Liver (tissue), 9 donors: ENCODE data around the gene TUBGCP6. TPM values are rescaled to one million over a fixed set of nuclear protein-coding genes. Genes with fewer than 3 reads are reported as not detected.

Source experiments
- DNase-seq: peaks from one replicate; pipeline ENCODE4 v3.0.0-alpha.2; 2017; ENCODE audit warnings: low spot score
- H3K27ac ChIP-seq, 2 donors: one replicate each; pipeline ENCODE4 v1.7.0; 2013; ENCODE audit warnings: inconsistent platforms in 2 of 2, low read length in 2 of 2, control low read depth in 1 of 2, low read depth in 1 of 2, mild to moderate bottlenecking in 1 of 2
- H3K27me3 ChIP-seq, 4 donors: one replicate each; pipeline versions ENCODE4 v1.6.1 to v1.7.0; 2013; ENCODE audit warnings: low read length in 3 of 4, inconsistent platforms in 1 of 4, mild to moderate bottlenecking in 1 of 4, moderate library complexity in 1 of 4; ENCODE audit not compliant: control insufficient read depth in 4 of 4, insufficient read depth in 4 of 4
- H3K36me3 ChIP-seq, 4 donors: one replicate each; pipeline versions ENCODE4 v1.6.1 to v1.7.0; 2013; ENCODE audit warnings: low read length in 3 of 4, mild to moderate bottlenecking in 3 of 4, low read depth in 1 of 4, moderate library complexity in 1 of 4; ENCODE audit not compliant: control insufficient read depth in 4 of 4, insufficient read depth in 3 of 4
- H3K4me1 ChIP-seq, 4 donors: one replicate each; pipeline versions ENCODE4 v1.6.1 to v1.7.0; 2013; ENCODE audit warnings: low read length in 3 of 4, mild to moderate bottlenecking in 3 of 4, moderate library complexity in 1 of 4; ENCODE audit not compliant: control insufficient read depth in 4 of 4, insufficient read depth in 4 of 4
- H3K4me3 ChIP-seq, 3 donors: one replicate each; pipeline versions ENCODE4 v1.6.1 to v1.7.0; 2013; ENCODE audit warnings: low read length in 3 of 3, control low read depth in 1 of 3, low read depth in 1 of 3, mild to moderate bottlenecking in 1 of 3
- H3K9ac ChIP-seq, 2 donors: one replicate each; pipeline ENCODE4 v1.7.0; 2013; ENCODE audit warnings: low read length in 2 of 2, mild to moderate bottlenecking in 2 of 2, moderate library complexity in 2 of 2, control low read depth in 1 of 2, low read depth in 1 of 2
- H3K9me3 ChIP-seq, 4 donors: one replicate each; pipeline versions ENCODE4 v1.6.1 to v1.7.0; 2013; ENCODE audit warnings: low read length in 3 of 4; ENCODE audit not compliant: control insufficient read depth in 4 of 4
- CTCF ChIP-seq: fragments of 150-350 bp; IDR thresholded peaks from 2 replicates; pipeline ENCODE4 v1.5.1; 2017; ENCODE audit warnings: improper control_type of control experiment, low read depth, low read length; ENCODE audit not compliant: missing input control
- GABPA ChIP-seq, 2 donors: IDR thresholded peaks in 1 of 2; conservative IDR thresholded peaks in 1 of 2; 2 replicates each; pipeline ENCODE4 v1.6.1; 2016; ENCODE audit warnings: antibody characterized with exemption in 2 of 2, mild to moderate bottlenecking in 1 of 2, moderate library complexity in 1 of 2
- NR2F2 ChIP-seq: IDR thresholded peaks from 2 replicates; pipeline ENCODE4 v1.6.1; 2016; ENCODE audit warnings: antibody characterized with exemption
- RXRA ChIP-seq, 2 donors: IDR thresholded peaks; 2 replicates each; pipeline ENCODE4 v1.6.1; 2017 to 2018; ENCODE audit warnings: antibody characterized with exemption in 2 of 2, mild to moderate bottlenecking in 1 of 2
- SP1 ChIP-seq: IDR thresholded peaks from 2 replicates; pipeline ENCODE4 v1.6.1; 2018; ENCODE audit warnings: antibody characterized with exemption, mild to moderate bottlenecking
- YY1 ChIP-seq: IDR thresholded peaks from 2 replicates; pipeline ENCODE4 v1.6.1; 2016; ENCODE audit warnings: antibody characterized with exemption, mild to moderate bottlenecking
- WGBS: extraction: QIAGEN DNeasy Blood & Tissue Kit; methylation state at CpG from one replicate; pipeline ENCODE4 v1.1.7; 2013; 5-methylcytosine and 5-hydroxymethylcytosine counted together
- polyA plus RNA-seq, 2 donors: library from polyadenylated mRNA; stranded (reverse) in 1 of 2; unstranded in 1 of 2; fragments of 200-250 nt in 1 of 2; fragments of >200 nt in 1 of 2; fragmentation: Nextera tagmentation in 1 of 2; extraction: Ambion mirVana in 1 of 2; gene quantifications; one replicate each; pipeline versions ENCODE4 v1.2.1 to v1.2.3, GENCODE V29; 2013 to 2015
- total RNA-seq, 2 donors: library from RNA; depleted of rRNA; stranded (reverse); fragments of >200 nt; gene quantifications; one replicate each; pipeline ENCODE4 v1.2.3, GENCODE V29; 2014
- donor health status: healthy.
- donor health status: healthy.
- donor health status: healthy.
- donor health status: healthy.
- donor health status: healthy.

The TUBGCP6 gene
- total and polyA plus RNA-seq, 4 donors = 9.3 to 31.7 (median 16.4) TPM

- 67% methylated on average over 18 of the region's 18 CpGs for WGBS
- peak overlapping the region; percentile 41 to 64 for H3K9ac ChIP-seq
- peaks cover 0 to 20% (median 0%) of the 10 kb centered on the region in 4 donors for H3K36me3 ChIP-seq
- no peak for DNase-seq
- no peak for TF ChIP-seq NR2F2
- peak; percentile 19 for TF ChIP-seq SP1
- H3K9me3 ChIP-seq = no peaks in the 10 kb centered on the region
- H3K27me3 ChIP-seq = no peaks in the 10 kb centered on the region
- H3K4me1 ChIP-seq = peaks cover 25 to 78% (median 67%) of the 10 kb centered on the region in 4 donors
- peak overlapping the region in 2 of 3 donors; percentile 50 to 51 for H3K4me3 ChIP-seq
- H3K27ac ChIP-seq = peak overlapping the region; percentile 87 to 90
These were observed 53.7 kb downstream of the TUBGCP6 start for GRCh38 chr22:50190941-50191741.

GRCh38 chr22:50190182-50190940 lies 54.5 kb downstream of the TUBGCP6 start:
- Histone ChIP-seq H3K36me3 (peaks cover 0 to 20% (median 0%) of the 10 kb centered on the region in 4 donors), H3K9me3 (no peaks in the 10 kb centered on the region), H3K9ac (peak overlapping the region; percentile 36 to 40), H3K27ac (peak overlapping the region; percentile 87 to 90), H3K4me3 (peak overlapping the region in 2 of 3 donors; percentile 50 to 51), H3K27me3 (no peaks in the 10 kb centered on the region), H3K4me1 (peaks cover 25 to 71% (median 60%) of the 10 kb centered on the region in 4 donors)
- 25% methylated on average over 43 of the region's 43 CpGs for WGBS
- peak; percentile 82 for DNase-seq
- TF ChIP-seq CTCF = peak; percentile 14
- TF ChIP-seq GABPA (IDR thresholded peaks at IDR 0.05 in 1 of 2, conservative IDR thresholded peaks at IDR 0.05 in 1 of 2) = no peak
- peak; percentile 34 for TF ChIP-seq SP1

- no peak overlapping the region for H3K9ac ChIP-seq
- H3K4me1 ChIP-seq = peaks cover 27 to 70% (median 56%) of the 10 kb centered on the region in 4 donors
- WGBS = 47% methylated on average over 4 of the region's 4 CpGs
- H3K36me3 ChIP-seq = peaks cover 0 to 20% (median 0%) of the 10 kb centered on the region in 4 donors
- no peaks in the 10 kb centered on the region for H3K27me3 ChIP-seq
- no peak for DNase-seq
- no peak for TF ChIP-seq CTCF
- no peak for TF ChIP-seq YY1
- no peak for TF ChIP-seq NR2F2
- TF ChIP-seq RXRA (IDR thresholded peaks at IDR 0.05) = no peak
- no peak for TF ChIP-seq SP1
- peak overlapping the region; percentile 87 to 90 for H3K27ac ChIP-seq
- H3K4me3 ChIP-seq = peak overlapping the region in 1 of 3 donors; percentile 51
- H3K9me3 ChIP-seq = no peaks in the 10 kb centered on the region
These were observed 55.0 kb downstream of the TUBGCP6 start for GRCh38 chr22:50189849-50190181.
